Activated naive CD4-positive, alpha-beta T cell treated with anti-CD3 and anti-CD28 coated beads, Interleukin-2, amount 50 U/mL, for 72 hours (primary cell): ENCODE data around the gene ECE2. TPM values are rescaled to one million over a fixed set of nuclear protein-coding genes. Genes with fewer than 3 reads are reported as not detected.
"Not testable (repeated sequence)": the region's sequence is repeated elsewhere in the genome, so short reads cannot be mapped to it uniquely, and the experiment has no call there.

Source experiments
- ATAC-seq, 2 donors: fragments of 150-1000 bp; cut with Tn5 transposase; 2 replicates each; pipeline ENCODE4 v1.10.0; 2021; ENCODE audit warnings: mild to moderate bottlenecking in 2 of 2, moderate library complexity in 2 of 2
- DNase-seq, 2 donors: peaks; one replicate each; pipeline ENCODE4 v3.0.0; 2021 to 2022; ENCODE audit warnings: low spot score in 2 of 2
- H3K27ac Mint-ChIP-seq, 2 donors: one replicate each; pipeline ENCODE4 v1.8.0; 2022; ENCODE audit warnings: mild to moderate bottlenecking in 2 of 2, mixed read lengths in 2 of 2
- H3K36me3 Mint-ChIP-seq, 2 donors: one replicate each; pipeline ENCODE4 v1.8.0; 2022; ENCODE audit warnings: mixed read lengths in 2 of 2
- H3K9me3 Mint-ChIP-seq, 2 donors: one replicate each; pipeline ENCODE4 v1.8.0; 2022; ENCODE audit warnings: mixed read lengths in 2 of 2
- total RNA-seq, 2 donors: library from RNA; stranded (reverse); gene quantifications; one replicate each; pipeline ENCODE4 v1.2.3, GENCODE V29; 2022

ECE2 gene
- total RNA-seq, 2 donors from 2014 or later: 0.18 TPM; not detected in 1

DNA sequence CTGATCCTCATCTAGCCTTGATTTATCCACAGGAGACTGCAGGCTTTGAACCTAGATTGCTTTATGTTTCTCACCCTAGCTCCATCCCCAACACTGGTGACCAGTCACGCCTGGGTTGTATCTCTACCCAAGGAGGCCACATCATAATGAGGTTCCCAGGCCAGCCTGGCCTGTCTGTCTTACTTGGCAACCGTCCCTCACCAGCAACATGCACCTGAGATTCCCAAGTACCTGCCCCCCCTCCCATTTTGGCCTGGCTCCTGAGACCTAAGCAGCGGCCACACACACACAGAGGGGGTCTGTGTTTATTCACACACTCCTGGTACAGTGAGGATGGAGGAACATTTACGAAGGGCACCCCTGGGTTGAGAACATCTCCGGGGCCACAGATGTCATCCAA lies 16.9 kb upstream of the ECE2 start:
- Mint-ChIP-seq H3K27ac (no peak overlapping the region), H3K9me3 (no peaks in the 10 kb centered on the region), H3K36me3 (peaks cover 0 to 15% of the 10 kb centered on the region in 2 donors)
- ATAC-seq (no peak), DNase-seq (no peak)

DNA sequence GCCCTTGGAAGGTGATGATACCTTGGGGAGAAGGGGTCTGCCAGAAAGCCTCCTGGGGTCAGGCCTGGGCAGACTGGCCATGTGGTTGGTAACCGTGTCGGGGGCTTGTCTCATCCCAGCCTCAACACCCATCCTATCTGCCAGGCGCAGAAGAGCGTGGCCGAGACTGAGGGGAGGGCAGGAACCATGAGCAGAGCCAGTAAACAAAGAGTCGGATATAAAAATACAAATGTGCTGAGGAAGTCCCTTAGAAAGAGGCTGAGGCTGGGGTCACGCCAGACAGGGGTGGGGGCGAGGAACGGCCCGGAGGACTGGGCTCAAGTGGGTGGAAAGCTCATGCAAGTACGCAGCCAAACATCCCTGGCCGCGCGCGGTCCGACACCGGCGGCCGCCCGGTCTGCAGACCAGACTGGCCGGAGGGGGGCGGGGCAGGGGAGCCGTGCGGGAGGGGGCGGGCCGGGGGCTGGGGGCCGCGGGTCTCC lies 16.4 kb upstream of the ECE2 start:
- no peak for ATAC-seq
- no peak overlapping the region for H3K27ac Mint-ChIP-seq
- DNase-seq: no peak
- H3K36me3 Mint-ChIP-seq: peaks cover 0 to 15% of the 10 kb centered on the region in 2 donors
- no peaks in the 10 kb centered on the region for H3K9me3 Mint-ChIP-seq

DNA sequence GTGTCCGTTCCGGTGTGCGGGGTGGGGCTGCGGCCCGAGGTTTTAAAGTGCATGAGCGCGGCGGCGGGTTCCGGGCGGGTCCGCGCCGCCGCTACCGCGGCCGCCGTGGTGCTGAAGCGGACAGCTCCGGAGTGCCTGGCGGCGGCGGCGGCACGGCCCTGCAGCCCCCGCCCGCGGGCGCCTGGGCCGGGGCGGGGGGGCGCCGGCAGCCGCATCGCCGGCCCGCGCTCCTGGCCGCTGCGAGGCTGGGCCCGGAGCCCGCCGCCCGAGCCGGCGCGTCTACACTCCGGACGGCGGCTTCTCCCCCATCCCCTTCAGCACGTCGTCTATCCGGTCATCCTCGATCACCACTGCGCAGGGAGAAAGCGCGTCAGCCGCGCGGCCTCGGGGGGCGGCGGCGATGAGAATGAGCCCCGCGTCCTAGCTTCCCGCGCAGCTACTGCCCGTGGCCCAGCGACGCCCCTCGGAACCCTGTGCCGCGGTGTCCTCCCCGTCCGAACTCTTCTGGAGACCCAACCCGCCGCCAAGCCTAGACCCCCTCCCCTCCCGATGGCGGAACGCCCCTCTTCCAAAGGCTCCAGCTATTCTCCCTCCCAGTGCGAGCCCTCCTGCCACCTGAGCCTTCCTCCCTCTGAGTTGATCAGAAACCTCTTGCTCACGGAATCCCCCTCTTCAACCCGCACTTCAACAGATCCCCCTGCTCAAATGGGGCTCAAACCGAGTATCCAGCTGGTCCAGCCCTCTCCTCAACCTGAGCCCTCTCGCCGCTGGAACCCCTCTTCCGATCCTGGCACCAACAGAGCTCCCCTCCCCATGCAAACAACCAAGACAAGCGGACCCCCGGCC lies 15.7 kb upstream of the ECE2 start:
- H3K36me3 Mint-ChIP-seq: peaks cover 0 to 15% of the 10 kb centered on the region in 2 donors
- H3K9me3 Mint-ChIP-seq: no peaks in the 10 kb centered on the region
- peak in 1 of 2 donors; percentile 41 for ATAC-seq
- H3K27ac Mint-ChIP-seq: peak overlapping the region; percentile 33 to 35
- peak in 1 of 2 donors; percentile 49 for DNase-seq

DNA sequence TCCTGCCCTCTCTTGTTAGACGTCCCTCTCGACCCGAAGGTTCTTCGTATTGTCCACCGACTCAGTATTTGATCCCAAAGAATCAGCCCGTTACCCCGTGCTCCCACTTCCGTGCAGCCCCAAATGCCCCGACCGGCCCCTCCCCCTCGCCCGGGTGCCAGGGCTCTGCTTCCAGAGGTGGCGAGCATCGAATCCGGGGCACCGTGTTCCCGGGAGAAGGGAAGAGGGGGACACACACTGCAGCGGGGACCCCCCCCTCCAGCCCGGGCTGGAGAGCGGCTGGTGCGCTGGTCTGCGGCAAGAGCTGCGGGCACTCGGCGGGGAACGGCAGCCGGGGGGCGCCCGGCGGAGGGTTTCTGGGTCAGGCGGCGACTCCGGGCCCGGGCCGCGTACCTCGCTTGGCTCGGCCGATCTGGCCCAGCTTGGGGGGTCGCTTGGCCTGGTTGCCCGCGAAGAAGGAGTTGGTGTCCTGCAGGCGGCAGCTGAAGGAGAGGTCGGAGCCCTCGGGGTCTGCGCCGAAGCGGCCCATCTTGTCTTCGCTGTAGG lies 15.0 kb upstream of the ECE2 start:
- Mint-ChIP-seq H3K9me3 (no peaks in the 10 kb centered on the region), H3K36me3 (peaks cover 0 to 15% of the 10 kb centered on the region in 2 donors), H3K27ac (peak overlapping the region; percentile 33 to 35)
- DNase-seq (peak in 1 of 2 donors; percentile 17), ATAC-seq (no peak)

DNA sequence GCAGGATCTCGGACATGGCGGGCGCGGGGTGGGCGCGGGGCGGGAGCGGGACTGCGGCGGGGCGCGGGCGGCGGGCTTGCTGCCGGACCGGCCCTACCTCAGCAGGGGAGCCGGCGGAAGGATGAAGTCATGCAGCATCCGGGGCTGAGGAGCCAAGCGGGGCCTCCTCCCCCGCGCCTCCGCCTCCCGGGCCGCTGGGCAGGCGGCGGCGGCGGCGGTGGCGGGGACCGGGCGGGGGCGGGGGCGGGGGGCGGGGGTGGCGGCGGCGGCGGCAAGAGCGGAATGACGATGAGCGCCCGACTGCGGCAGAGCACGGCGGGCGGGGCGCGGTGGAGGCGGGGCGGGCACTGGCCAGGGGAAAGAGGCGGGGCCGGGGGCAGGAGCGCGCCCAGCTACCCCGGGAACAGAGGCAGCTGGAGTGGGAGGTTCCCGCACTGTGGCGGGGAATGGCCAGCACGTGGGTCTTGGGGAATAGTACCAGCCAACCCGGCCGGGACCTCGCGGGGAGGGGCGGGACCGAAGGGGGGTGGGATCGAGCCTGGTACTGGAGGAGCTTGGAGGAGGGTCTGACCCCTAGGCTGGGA lies 14.5 kb upstream of the ECE2 start, which contains the start of gene CAMK2N2:
Gene CAMK2N2 (minus strand): TSS at position 284 of the 584 bp plus-strand sequence. CDS start 268 bp downstream, at position 16.
- ATAC-seq: peak; percentile 70 to 74
- peak; percentile 54 to 69 for DNase-seq
- H3K36me3 Mint-ChIP-seq: peaks cover 0 to 15% of the 10 kb centered on the region in 2 donors
- peak within 1 kb of the TSS; percentile 33 to 35 for H3K27ac Mint-ChIP-seq
- no peaks in the 10 kb centered on the region for H3K9me3 Mint-ChIP-seq

DNA sequence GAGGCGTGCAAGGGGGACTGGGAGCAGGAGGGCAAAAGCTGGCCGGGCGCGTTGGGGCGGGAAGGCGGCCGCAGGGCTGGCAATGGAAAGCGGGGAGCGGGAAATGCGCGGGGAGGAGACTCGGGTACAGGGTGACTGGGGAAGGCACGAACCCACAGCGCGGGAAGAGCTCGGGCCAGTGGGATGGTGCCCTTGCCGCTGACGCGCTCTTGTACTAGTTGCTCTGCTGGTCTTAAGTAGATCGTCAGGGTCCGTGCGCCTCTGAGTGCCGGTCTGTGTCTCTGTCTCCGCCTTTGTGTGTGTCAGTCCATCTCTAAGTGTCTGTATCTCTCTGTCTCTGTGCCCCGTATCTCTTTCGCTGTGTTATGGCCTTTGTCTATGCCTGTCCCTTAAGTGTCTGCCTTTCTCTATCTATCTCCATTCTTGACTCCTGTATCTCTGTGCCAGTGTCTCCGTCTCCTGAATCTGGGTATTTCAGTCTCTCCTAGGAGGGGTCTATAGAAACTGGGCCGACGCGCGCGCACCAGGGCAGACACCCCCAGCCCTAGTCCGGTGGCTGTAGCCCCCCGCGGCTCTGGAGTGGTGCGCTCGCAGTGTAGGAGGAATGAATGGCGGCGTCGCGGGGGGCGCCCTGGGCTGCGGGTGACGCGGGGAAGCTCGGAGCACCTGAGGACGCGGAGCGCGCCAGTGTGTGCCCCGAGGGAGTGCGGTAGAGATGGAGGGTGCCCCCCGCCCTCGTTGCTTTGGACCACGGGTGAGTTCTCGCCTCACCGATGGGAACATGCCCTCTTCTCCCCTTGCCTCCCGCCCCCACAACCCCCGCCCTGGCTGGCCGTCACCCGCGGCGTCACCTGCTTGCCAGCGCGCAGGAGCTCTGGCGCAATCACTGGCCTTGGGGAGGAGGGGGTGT lies 13.7 kb upstream of the ECE2 start:
- peaks cover 0 to 15% of the 10 kb centered on the region in 2 donors for H3K36me3 Mint-ChIP-seq
- peak overlapping the region in 1 of 2 donors; percentile 21 for H3K27ac Mint-ChIP-seq
- DNase-seq (peak in 1 of 2 donors; percentile 21), ATAC-seq (peak; percentile 39 to 50)
- H3K9me3 Mint-ChIP-seq: peaks cover 0 to under 1% of the 10 kb centered on the region in 2 donors

DNA sequence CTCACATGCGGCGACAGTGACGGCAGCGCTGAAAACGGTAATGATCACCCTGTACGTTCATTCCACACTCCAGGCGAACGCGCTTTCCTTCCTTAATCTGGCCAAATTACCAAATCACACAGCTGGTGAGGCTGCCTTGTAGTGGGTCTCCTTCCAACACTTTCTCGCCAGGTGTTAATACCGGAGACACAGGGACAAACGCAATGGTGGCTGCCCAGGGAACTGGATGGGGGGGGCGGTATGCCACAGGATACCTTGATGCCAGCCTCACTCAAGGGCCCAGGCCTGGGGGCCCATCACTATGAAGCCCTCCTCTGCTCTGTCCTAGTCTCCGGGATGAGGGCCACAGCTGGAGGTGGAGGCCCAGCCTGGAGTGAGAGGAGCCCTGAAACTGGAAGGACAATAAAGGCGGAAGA lies 13.1 kb upstream of the ECE2 start:
- no peak overlapping the region for H3K27ac Mint-ChIP-seq
- DNase-seq: no peak
- H3K36me3 Mint-ChIP-seq: peaks cover 0 to 15% of the 10 kb centered on the region in 2 donors
- no peak for ATAC-seq
- peaks cover 0 to 5% of the 10 kb centered on the region in 2 donors for H3K9me3 Mint-ChIP-seq

DNA sequence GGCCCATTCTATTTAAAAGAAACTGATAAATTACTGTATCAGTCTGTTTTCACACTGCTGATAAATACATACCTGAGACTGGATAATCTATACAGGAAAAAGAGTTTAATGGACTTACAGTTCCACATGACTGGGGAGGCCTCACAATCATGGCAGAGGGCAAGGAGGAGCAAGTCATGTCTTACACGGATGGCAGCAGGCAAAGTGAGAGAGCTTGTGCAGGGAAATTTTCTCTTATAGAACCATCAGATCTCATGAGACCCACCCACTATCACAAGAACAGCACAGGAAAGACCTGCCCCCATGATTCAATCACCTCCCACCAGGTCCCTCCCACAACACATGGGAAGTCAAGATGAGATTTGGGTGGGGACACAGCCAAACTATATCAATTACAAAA lies 8.6 kb upstream of the ECE2 start:
- not testable (repeated sequence) for DNase-seq, ATAC-seq, H3K36me3 Mint-ChIP-seq, H3K9me3 Mint-ChIP-seq, H3K27ac Mint-ChIP-seq

DNA sequence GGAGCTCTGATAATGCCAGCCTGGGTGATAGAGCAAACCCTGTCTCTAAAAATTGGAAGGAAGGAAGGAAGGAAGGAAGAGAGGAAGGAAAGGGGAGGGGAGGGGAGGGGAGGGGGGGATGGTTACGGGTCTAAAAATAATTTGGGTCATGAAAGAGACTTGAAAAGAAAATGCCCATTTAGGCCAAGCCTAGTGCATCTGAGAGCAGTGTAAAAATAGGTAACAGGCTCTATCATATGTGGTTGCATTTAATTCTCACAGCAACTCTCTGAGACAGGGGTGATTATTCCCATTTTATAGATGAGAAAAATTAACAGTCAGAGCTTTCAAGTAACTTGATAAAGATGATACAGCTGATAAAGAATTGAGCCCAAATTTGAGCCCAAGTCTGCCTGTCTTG lies 3.6 kb upstream of the ECE2 start:
- no peak for DNase-seq
- ATAC-seq: no peak
- H3K27ac Mint-ChIP-seq: no peak overlapping the region
- H3K9me3 Mint-ChIP-seq: peaks cover 0 to 2% of the 10 kb centered on the region in 2 donors
- peaks cover 6 to 8% of the 10 kb centered on the region in 2 donors for H3K36me3 Mint-ChIP-seq

DNA sequence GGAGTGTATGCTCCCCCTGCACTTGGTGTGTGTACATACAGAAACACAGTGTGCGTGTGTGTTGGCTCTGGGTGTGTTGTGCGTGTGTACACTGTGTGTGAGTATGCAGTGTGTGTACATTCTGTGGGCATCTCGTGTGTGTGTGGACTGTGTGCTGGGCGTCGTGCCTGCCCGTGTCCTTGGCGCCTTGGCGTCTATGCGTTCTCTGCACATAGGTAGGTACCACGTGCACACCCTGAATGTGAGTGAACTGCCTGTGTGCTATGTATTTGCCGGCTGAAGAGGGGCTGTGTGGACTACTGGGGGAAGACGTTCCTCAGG lies 481 bp upstream of the ECE2 start:
- Mint-ChIP-seq H3K27ac (no peak overlapping the region), H3K36me3 (peaks cover 6 to 8% of the 10 kb centered on the region in 2 donors), H3K9me3 (no peaks in the 10 kb centered on the region)
- ATAC-seq: no peak
- DNase-seq: no peak

DNA sequence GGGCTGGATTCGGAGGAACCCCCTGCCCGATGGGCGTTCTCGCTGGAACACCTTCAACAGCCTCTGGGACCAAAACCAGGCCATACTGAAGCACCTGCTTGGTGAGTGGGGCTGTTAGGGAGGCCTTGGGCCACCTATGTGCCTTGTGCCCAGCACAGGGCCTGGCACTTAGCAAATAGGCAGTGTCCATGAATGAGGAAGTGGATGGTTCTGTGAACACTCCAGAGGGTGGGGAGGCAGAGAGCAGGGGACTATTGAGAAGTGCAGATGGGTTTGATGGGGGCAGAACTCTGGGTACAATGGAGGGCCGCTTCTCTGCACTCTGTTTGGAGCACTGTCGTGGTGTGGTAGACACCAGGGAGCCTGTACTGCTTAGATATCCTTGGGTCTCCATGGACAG lies 1.5 kb downstream of the ECE2 start:
- DNase-seq (no peak), ATAC-seq (no peak)
- peaks cover 6 to 8% of the 10 kb centered on the region in 2 donors for H3K36me3 Mint-ChIP-seq
- H3K9me3 Mint-ChIP-seq: no peaks in the 10 kb centered on the region
- no peak overlapping the region for H3K27ac Mint-ChIP-seq

DNA sequence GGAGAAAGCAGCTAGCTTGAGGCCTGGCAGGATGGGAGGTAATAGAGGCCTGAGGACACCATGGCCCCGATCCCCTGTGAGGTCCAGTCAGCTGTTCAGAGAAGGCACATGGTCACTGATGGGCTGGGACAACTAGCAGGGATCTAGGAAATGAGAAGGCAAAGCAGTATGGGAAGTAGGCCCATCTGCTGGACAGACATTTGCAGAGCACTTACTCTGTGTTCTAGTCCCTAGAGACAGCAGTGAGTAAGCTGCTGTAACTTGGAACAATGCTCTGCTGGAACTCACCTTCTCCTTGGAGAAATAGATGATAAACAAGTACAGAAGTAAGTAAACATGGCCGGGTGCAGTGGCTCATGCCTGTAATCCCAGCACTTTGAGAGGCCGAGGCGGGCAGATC lies 7.1 kb downstream of the ECE2 start:
- DNase-seq (no peak), ATAC-seq (no peak)
- H3K36me3 Mint-ChIP-seq: no peaks in the 10 kb centered on the region
- H3K9me3 Mint-ChIP-seq: no peaks in the 10 kb centered on the region
- no peak overlapping the region for H3K27ac Mint-ChIP-seq

DNA sequence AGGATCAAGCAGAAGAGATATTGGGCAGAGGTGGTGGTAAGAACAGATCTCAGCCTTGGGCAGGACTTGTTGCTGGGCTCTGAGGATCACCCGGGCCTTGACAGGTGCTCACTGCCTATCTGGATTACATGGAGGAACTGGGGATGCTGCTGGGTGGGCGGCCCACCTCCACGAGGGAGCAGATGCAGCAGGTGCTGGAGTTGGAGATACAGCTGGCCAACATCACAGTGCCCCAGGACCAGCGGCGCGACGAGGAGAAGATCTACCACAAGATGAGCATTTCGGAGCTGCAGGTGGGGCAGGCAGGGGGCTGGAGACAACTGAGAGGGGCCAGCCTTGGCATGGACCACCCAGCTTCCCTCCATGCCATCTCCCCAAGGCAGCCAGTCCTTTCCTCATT lies 7.9 kb downstream of the ECE2 start:
- ATAC-seq (no peak), DNase-seq (no peak)
- H3K36me3 Mint-ChIP-seq: no peaks in the 10 kb centered on the region
- no peaks in the 10 kb centered on the region for H3K9me3 Mint-ChIP-seq
- H3K27ac Mint-ChIP-seq: no peak overlapping the region

DNA sequence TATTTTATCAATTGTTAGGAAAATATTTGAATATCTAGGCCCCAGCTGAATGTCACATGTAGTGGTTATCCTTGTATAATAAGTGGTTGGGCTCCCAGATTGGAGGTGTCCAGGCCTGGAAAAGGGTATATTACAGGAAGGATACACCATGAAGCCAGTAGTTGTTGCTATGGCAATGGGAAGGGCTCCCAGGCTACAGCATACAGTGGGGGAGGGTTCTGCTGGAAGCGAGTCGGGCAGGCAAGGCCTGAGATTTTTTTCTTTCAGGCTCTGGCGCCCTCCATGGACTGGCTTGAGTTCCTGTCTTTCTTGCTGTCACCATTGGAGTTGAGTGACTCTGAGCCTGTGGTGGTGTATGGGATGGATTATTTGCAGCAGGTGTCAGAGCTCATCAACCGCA lies 8.9 kb downstream of the ECE2 start:
- Mint-ChIP-seq H3K9me3 (no peaks in the 10 kb centered on the region), H3K36me3 (no peaks in the 10 kb centered on the region), H3K27ac (no peak overlapping the region)
- peak in 1 of 2 donors; percentile 34 for DNase-seq
- peak; percentile 53 to 71 for ATAC-seq

DNA sequence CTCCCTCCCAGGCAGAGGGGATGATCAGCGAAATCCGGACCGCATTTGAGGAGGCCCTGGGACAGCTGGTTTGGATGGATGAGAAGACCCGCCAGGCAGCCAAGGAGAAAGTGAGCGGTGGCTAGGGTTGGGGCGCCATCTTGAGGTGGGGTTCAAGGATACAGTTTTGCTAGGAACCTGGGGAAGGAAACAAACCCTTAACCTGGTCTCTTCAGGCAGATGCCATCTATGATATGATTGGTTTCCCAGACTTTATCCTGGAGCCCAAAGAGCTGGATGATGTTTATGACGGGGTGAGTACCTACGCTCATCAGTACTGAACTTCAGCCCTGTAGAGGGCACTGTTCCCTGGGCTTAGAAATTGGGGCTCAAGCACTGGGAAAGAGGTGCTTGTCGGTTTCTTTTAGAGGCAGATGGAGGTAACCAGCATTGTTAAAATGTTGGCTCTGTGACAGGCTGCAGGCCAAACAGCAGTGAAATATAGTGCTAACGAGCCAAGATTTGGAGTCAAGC lies 13.7 kb downstream of the ECE2 start:
- H3K36me3 Mint-ChIP-seq: no peaks in the 10 kb centered on the region
- no peaks in the 10 kb centered on the region for H3K9me3 Mint-ChIP-seq
- ATAC-seq (peak; percentile 82 to 85), DNase-seq (peak in 1 of 2 donors; percentile 79)
- H3K27ac Mint-ChIP-seq: no peak overlapping the region

DNA sequence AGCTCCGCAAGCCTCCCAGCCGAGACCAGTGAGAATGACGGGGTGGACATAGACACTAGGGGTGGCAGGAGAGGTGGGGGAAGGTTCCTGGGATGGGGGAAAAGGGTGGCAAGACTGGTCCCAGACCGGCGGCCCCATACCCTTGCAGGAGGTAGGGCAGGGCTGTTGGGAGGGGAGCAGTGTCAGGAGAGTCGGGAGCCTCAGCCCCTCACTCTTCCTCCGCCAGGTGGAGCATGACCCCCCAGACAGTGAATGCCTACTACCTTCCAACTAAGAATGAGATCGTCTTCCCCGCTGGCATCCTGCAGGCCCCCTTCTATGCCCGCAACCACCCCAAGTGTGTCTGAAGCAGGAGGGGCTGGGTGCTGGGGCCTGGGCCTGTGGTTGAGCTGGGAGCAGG lies 14.5 kb downstream of the ECE2 start:
- ATAC-seq (no peak), DNase-seq (no peak)
- Mint-ChIP-seq H3K27ac (no peak overlapping the region), H3K9me3 (no peaks in the 10 kb centered on the region), H3K36me3 (no peaks in the 10 kb centered on the region)
